Germinal center (tissue), 1 donor: ENCODE results near the gene MYMK.

ENCODE experiments used
- DNase-seq: peaks from one replicate; pipeline ENCODE4 v3.0.0; 2012; ENCODE audit warnings: mixed read lengths, low spot score

Gene MYMK

GRCh38 chr9:133485531-133486260, 39.1 kb downstream of the MYMK start:
- peak; percentile 50 for DNase-seq

- DNase-seq, result no peak
These were observed 39.9 kb downstream of the MYMK start for GRCh38 chr9:133484671-133485437.

- no peak for DNase-seq
These were observed 41.1 kb downstream of the MYMK start for GRCh38 chr9:133483611-133484010.

- DNase-seq, result peak; percentile 94
These were observed 45.7 kb downstream of the MYMK start, which contains the start of gene SLC2A6 for GRCh38 chr9:133478851-133479711. Gene SLC2A6 (minus strand): TSS chr9:133479099. CDS start chr9:133479059, 40 bp downstream.

- peak; percentile 62 for DNase-seq
These were observed 46.5 kb downstream of the MYMK start for GRCh38 chr9:133477992-133478850.

GRCh38 chr9:133477461-133477860, 47.3 kb downstream of the MYMK start:
- no peak for DNase-seq

- DNase-seq, result no peak
These were observed 47.8 kb downstream of the MYMK start for GRCh38 chr9:133476941-133477340.

GRCh38 chr9:133476036-133476931, 48.5 kb downstream of the MYMK start:
- no peak for DNase-seq

- no peak for DNase-seq
These were observed 49.3 kb downstream of the MYMK start for GRCh38 chr9:133475292-133476012.

GRCh38 chr9:133474853-133475252, 49.9 kb downstream of the MYMK start:
- DNase-seq, result no peak

- no peak for DNase-seq
These were observed 50.5 kb downstream of the MYMK start for GRCh38 chr9:133474215-133474614.

GRCh38 chr9:133473743-133474142, 51.0 kb downstream of the MYMK start:
- no peak for DNase-seq

- DNase-seq, result no peak
These were observed 51.9 kb downstream of the MYMK start for GRCh38 chr9:133472753-133473378.

GRCh38 chr9:133472277-133472645, 52.5 kb downstream of the MYMK start:
- DNase-seq, result no peak

- no peak for DNase-seq
These were observed 53.0 kb downstream of the MYMK start for GRCh38 chr9:133471551-133472276.

- no peak for DNase-seq
These were observed 53.8 kb downstream of the MYMK start for GRCh38 chr9:133470988-133471387.

GRCh38 chr9:133470427-133470924, 54.3 kb downstream of the MYMK start:
- DNase-seq, result no peak

- DNase-seq, result no peak
These were observed 55.9 kb downstream of the MYMK start for GRCh38 chr9:133468777-133469421.
